ENCODE measurements around the gene PHF21A.
"Not testable (repeated sequence)": the region's sequence is repeated elsewhere in the genome, so short reads cannot be mapped to it uniquely, and the experiment has no call there.

The PHF21A gene

GRCh38 chr11:45981826-45982225 lies 139.4 kb downstream of the PHF21A start:
- DNase-seq, result not testable (repeated sequence)

DNA sequence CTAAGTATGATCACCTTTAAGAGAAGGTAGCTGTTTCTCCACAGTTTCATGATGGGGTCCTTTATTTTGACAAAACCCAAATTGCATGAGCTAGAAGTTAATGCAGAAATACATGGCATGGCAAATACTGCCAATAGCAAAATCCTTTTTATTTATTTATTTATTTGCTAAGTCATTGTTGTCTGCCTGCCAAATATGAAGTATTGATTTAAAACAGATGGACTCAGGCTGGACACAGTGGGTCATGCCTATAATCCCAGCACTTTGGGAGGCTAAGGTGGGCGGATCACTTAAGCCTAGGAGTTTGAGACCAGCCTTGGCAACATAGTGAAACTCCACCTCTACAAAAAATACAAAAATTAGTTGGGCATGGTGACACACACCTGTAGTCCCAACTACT lies 146.4 kb downstream of the PHF21A start:
- no peak for DNase-seq

- no peak for DNase-seq
Observed at GRCh38 chr11:45973601-45974000, 147.7 kb downstream of the PHF21A start.

DNA sequence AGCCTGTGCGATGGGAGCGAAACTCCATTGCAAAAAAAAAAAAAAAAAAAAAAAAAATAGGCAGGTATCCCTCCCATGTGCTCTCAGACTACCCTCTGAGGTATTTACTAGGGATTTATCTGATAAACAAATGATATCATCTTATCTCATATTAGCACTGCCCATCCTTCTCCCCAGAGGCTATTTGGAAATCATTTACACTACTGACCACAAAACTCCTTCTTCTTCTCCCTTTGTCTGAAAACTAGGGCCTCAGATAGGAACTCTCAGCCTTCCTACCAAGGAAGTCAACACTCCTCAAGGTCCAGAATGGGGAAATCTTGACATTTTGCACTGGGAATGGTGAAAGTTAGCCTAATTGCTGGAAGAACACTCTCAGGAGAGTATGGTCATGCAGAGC lies 152.4 kb downstream of the PHF21A start:
- no peak for DNase-seq

DNA sequence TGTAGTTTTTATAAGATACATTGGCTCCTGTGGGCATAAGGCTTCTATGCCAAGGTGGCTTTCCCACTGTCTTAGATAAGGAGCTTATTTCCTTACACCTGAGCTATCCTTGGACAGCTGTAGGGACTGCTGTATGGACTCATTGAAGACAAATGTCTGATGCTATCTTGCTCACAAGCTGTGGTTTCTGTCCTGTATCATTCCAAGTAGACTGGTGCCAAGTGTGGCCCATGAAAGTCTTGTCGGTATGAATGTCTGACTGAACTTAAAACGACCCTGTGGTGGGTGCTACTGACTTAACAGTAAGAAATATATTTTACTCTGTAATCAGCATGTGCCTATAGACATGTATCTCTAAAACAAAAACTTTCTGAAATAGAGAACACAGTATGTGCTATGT lies 153.7 kb downstream of the PHF21A start:
- no peak for DNase-seq

DNA sequence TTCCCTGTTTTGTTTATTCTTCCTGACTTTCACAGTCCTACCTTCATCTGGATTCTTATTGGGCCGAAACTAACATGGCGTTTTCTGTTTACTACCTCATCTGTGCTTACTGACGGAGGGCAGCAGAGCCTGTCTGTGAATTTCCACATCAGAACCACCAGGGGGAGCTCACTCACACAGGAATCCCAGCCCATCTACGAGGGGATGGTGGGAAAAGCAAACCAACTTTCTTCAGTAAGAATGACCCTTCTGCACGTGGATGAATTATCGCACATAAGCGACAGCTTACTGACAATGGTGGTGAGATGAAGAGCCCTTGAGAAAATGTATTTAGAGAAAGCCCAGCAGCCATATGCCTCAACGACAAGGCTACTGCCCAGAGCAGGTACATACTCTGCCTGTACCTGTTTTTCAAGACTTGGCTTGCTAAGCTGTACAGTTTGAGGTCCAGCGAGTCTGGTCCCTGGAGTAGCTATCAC lies 156.3 kb downstream of the PHF21A start:
- peak; percentile 60 for DNase-seq

DNA sequence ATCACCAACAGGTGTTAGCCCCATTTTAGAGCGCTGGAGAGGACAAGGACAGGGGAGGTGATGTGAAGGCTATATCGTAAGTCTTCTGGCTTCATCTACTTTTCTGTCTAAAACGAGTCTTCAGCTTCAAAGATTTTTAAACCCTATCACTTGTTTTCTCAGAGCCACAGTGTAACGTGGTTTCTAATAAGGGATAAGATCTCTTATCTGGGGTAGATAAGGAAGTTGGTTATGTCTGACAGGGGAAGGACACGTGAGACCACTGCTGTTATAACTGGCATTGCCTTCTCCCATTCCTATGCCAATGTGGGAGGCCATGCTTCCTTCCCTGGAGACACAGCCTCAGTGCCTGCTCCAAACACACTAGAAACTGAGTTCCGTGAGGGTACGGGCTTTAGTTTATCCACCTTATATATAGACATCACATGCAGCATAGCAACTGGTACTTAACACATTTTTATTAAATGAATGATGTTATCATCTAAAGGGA lies 159.5 kb downstream of the PHF21A start:
- DNase-seq, result no peak

DNA sequence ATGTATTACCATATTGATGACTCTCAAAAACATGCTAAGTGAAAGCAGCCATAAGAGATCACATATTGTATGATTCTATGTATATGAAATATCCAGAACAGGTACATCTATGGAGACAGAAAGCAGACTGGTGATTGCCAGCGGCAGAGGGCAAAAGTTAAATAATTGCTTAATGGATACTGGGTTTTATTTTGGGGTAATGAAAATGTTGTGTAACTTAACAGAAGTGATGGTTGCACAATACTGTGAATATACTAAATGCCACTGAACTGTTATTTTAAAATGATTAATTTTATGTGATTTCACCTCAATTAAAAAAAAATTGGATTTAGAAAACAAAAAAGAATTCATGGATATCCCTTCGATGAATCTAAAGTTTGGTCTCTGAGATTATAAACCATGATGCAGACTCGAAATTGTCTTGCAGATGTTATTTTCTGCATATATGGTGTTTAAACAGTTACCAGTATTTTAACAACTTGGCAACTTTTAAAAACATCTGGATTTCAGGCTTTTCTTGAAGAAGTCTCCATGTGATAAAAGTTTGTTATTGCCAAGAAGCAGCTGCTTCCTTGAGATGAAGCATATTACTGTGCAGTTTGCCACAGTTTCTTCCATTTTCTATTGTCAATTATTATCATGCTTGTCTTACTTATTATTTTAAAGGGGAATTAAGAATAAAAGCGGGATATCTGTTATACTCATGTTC lies 160.7 kb downstream of the PHF21A start:
- DNase-seq, result peak; percentile 43

DNA sequence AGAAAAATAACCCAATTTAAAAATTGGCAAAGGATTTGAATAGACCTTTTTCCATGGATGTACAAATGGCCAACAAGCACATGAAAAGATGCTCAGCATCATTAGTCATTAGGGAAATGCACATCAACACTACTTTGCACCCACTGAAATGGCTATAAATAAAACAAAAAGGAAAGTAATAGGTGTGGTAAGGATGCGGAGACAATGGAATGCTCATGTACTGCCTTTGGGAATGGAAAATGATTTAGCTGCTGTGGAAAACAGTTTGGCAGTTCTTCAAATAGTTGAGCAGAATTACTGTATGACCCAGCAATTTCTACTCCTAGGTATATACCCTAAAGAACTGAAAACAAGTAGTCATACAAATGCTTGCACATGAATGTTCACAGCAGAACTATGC lies 161.4 kb downstream of the PHF21A start:
- DNase-seq, result no peak

DNA sequence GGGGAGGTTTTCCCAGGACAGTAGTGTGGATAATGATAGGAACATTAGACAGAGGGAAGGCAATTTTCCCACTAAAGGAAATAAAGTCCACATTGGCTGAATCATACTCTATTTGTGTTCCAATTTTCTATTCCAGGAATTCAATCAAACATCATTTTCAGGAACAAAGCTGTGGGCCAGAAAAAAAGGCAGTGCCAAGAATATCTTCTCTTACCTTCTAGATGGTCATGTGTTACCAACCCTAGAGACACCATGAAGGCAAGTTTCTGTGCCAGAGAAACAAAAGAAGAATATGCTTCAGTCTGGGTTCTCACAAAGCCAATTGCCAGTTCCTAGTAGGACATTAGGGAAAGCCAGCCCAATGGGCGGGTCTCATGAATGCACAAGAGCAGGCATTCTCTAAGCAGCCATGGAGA lies 171.3 kb downstream of the PHF21A start:
- no peak for DNase-seq

DNA sequence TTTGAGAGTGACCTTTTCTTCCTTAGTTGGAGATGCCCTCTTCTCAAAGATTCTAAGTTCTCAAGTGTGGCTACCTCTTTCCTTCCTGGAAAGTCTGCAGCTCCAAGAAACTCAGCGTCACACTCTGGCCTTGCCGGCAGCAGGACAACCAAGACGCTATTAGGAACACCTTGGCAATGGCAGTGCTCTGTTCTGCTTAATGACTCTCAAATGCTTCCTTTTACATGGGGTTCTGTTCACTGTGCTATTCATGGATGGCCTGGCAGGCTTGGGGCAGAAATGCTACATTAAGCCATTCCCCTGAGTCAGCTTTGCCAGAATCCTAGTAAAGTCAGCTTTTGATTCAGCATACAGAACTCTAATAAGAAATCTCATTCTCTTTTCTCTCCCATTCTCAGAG lies 172.9 kb downstream of the PHF21A start:
- no peak for DNase-seq

GRCh38 chr11:45947885-45948284 lies 173.4 kb downstream of the PHF21A start:
- DNase-seq, result no peak

- no peak for DNase-seq
Observed at GRCh38 chr11:45945397-45945999, 175.8 kb downstream of the PHF21A start.

- no peak for DNase-seq
Observed at GRCh38 chr11:45942381-45942780, 178.9 kb downstream of the PHF21A start.

GRCh38 chr11:45941285-45941684 lies 180.0 kb downstream of the PHF21A start:
- no peak for DNase-seq

DNA sequence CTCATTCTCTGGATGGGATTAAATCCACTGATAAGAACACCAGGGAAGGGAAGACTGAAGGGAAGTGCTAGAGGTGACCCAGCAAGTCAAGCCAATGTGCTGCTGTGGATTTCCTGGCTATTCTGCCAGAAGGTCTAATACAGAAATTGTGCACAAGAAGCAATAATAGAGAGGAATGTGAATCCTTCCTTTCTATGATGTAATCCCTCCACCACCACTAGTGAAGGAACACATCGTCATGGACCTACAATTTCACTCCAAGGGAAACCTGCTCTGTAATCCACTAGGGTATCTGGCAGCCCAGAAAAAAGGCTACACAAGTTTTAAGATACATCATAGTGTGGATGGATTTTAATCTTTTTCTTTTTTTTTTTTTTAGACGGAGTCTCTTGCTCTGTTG lies 181.4 kb downstream of the PHF21A start:
- no peak for DNase-seq

GRCh38 chr11:45937916-45938315 lies 183.3 kb downstream of the PHF21A start:
- no peak for DNase-seq

GRCh38 chr11:45936511-45937054 lies 184.7 kb downstream of the PHF21A start:
- no peak for DNase-seq

DNA sequence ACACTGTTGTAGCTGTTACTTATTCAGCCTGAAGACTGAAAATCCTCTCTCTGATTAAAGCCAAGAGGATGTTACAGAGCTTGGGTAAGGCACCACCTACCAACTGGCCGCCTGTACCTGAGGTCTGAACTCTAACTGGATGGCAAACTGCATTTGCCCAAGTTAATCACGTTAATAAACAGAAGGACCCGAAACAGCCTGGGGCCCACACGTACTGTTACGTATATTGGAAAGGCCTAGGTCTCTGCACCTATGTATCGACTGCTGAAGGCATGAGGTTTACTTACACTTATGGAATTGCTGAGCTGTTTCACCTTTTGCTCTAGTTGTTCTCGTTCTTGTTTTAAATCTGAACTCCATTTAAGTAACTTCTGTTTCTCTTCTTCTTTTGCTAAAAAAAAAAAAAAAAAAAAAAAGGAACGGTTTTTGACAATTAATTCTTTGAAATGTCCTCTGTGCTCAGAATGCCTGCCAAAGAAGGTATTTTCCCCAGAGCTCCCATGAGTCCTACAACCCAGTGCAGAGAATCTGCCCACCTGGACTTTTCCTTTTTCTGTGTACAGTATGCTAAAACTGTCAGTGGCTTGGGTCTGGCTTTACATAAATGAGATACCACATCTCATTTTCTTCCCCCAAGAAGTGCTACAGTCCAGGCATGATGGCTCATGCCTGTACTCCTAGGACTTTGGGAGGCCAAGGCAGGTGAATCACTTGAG lies 185.7 kb downstream of the PHF21A start:
- DNase-seq, result peak; percentile 15

DNA sequence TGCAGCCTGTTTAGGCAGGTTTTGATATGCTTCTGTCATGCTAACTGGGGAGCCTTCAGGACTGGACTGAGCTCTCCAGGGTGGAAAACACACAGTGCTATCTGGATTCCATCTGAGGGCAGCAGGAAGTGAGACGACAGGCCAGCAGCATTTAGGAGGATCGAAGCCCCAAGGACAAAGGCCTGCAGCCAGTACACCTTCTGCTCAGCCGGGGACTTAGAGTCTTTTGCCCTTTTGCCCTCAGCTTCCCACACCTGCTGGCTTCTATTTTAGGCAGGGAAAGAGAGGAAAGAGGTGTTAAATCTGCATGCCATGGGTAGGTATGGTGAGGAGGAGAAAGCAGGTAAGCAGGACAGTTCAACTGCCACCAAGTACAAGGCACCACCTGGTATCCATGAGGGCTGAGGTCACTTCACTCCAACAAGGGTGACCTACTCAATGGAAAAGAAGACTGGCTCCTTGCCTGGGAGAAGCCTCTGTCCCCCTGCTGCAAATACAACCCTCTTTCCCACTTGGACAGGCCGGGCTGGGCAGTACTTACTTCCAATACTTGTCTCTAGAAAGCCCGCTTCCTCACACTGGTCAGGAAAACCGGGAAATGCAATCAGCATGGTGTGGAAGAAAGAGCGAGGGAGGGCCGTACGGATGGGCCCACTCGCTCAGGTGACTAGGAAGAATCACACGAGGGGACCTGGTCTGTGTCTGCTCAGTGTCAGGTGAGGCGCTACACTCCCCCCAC lies 186.5 kb downstream of the PHF21A start:
- DNase-seq, result no peak

- DNase-seq, result no peak
Observed at GRCh38 chr11:45933846-45934579, 187.2 kb downstream of the PHF21A start.
